MCF 10A (cell line): Measurements from ENCODE around the gene GPR157. TPM values are rescaled to one million over a fixed set of nuclear protein-coding genes. Genes with fewer than 3 reads are reported as not detected.

Experiments used
- BruUV-seq: library from RNA; stranded (reverse); fragments of 400-500 nt; replicated peaks from 2 replicates; lab custom pipeline; 2021; lab: Mats Ljungman, UMichigan
- CTCF ChIA-PET: fragments of 300-600 bp; sonication (Branson Sonifier 250); formaldehyde crosslinking; extraction: SDS; loops from one replicate; lab custom pipeline; 2021; ENCODE audit warnings: antibody characterized with exemption, inconsistent platforms; lab: Yijun Ruan, JAX
- POLR2A ChIA-PET: fragments of 300-600, 350-650 bp; sonication (Branson Sonifier 250); formaldehyde crosslinking; extraction: SDS; loops from one replicate; lab custom pipeline; 2020; ENCODE audit warnings: antibody characterized with exemption, inconsistent platforms; lab: Yijun Ruan, JAX
- DNase-seq: peaks from one replicate; pipeline ENCODE4 v3.0.0-alpha.2; 2018; ENCODE audit not compliant: unreplicated experiment
- H3K27ac Mint-ChIP-seq: one replicate; pipeline ENCODE4 v1.8.0; 2022; ENCODE audit warnings: mild to moderate bottlenecking, low read depth, mixed read lengths; ENCODE audit not compliant: unreplicated experiment
- H3K27me3 Mint-ChIP-seq: one replicate; pipeline ENCODE4 v1.8.0; 2022; ENCODE audit warnings: mixed read lengths; ENCODE audit not compliant: insufficient read depth, unreplicated experiment
- H3K36me3 Mint-ChIP-seq: one replicate; pipeline ENCODE4 v1.8.0; 2022; ENCODE audit warnings: mild to moderate bottlenecking, moderate library complexity, mixed read lengths; ENCODE audit not compliant: insufficient read depth, unreplicated experiment
- H3K4me1 Mint-ChIP-seq: one replicate; pipeline ENCODE4 v1.8.0; 2022; ENCODE audit warnings: mixed read lengths; ENCODE audit not compliant: insufficient read depth, unreplicated experiment
- H3K4me3 Mint-ChIP-seq: one replicate; pipeline ENCODE4 v1.8.0; 2022; ENCODE audit warnings: mild to moderate bottlenecking, moderate library complexity, mixed read lengths; ENCODE audit not compliant: unreplicated experiment
- H3K9me3 Mint-ChIP-seq: one replicate; pipeline ENCODE4 v1.8.0; 2022; ENCODE audit warnings: mixed read lengths; ENCODE audit not compliant: unreplicated experiment
- CTCF ChIP-seq: fragments of 200-600 bp; IDR thresholded peaks from one replicate; pipeline ENCODE4 v1.8.0; 2022; ENCODE audit warnings: antibody characterized with exemption, mild to moderate bottlenecking; ENCODE audit not compliant: unreplicated experiment
- intact Hi-C: fragments of 100-400 bp; cut with micrococcal nuclease; formaldehyde crosslinking; loops from 2 replicates; pipeline ENCODE4 v1.14.1; 2022
- total RNA-seq: library from RNA; stranded (reverse); gene quantifications from 2 replicates; pipeline ENCODE4 v1.2.3, GENCODE V29; 2022

GPR157 gene
- total RNA-seq, 1 experiment from 2014 or later: 8.1 TPM

GRCh38 chr1:9121496-9122409 lies 7.1 kb downstream of the GPR157 start:
- no peak for DNase-seq
- no TSS peak for BruUV-seq
- Mint-ChIP-seq H3K4me1 (no peaks in the 10 kb centered on the region), H3K9me3 (no peaks in the 10 kb centered on the region), H3K4me3 (no peak overlapping the region), H3K27me3 (no peaks in the 10 kb centered on the region), H3K36me3 (peaks cover 7% of the 10 kb centered on the region), H3K27ac (no peak overlapping the region)
- intact Hi-C loops: no loop called here
- POLR2A ChIA-PET: interaction anchor here (0.6 to 0.7 kb wide), 2 partner anchors 8 to 989 kb away, joined by 3 read pairs; no protein-coding TSS in a partner anchor
- CTCF ChIA-PET: interaction anchor here (0.5 to 2.4 kb wide), 5 partner anchors 11 to 656 kb away, joined by 3 to 17 read pairs (median 4); no protein-coding TSS in a partner anchor
- TF ChIP-seq CTCF: no peak

GRCh38 chr1:9120312-9120958 lies 8.5 kb downstream of the GPR157 start:
- no peak overlapping the region for H3K27ac Mint-ChIP-seq
- ChIA-PET CTCF (interaction anchor here (0.5 to 2.4 kb wide), 3 partner anchors 9 to 321 kb away, joined by 3 to 17 read pairs (median 4); no protein-coding TSS in a partner anchor), POLR2A (interaction anchor here (0.6 kb wide), 1 partner anchor 81 kb away, joined by 5 read pairs; no protein-coding TSS in a partner anchor)
- H3K9me3 Mint-ChIP-seq: no peaks in the 10 kb centered on the region
- BruUV-seq: no TSS peak
- TF ChIP-seq CTCF: no peak
- no peak for DNase-seq
- peaks cover 4% of the 10 kb centered on the region for H3K4me1 Mint-ChIP-seq
- H3K27me3 Mint-ChIP-seq: no peaks in the 10 kb centered on the region
- no peak overlapping the region for H3K4me3 Mint-ChIP-seq
- peaks cover 7% of the 10 kb centered on the region for H3K36me3 Mint-ChIP-seq
- intact Hi-C loops: no loop called here

GRCh38 chr1:9119745-9120144 lies 9.2 kb downstream of the GPR157 start:
- intact Hi-C loops: loop anchor here (10.0 kb wide), 1 partner anchor 165 kb away; no protein-coding TSS in a partner anchor
- H3K4me3 Mint-ChIP-seq: no peak overlapping the region
- H3K9me3 Mint-ChIP-seq: no peaks in the 10 kb centered on the region
- BruUV-seq: no TSS peak
- no peaks in the 10 kb centered on the region for H3K27me3 Mint-ChIP-seq
- no peak for DNase-seq
- ChIA-PET POLR2A (interaction anchor here (0.7 to 0.9 kb wide), 2 partner anchors 10 to 149 kb away, joined by 3 read pairs; no protein-coding TSS in a partner anchor), CTCF (interaction anchor here (0.6 to 2.4 kb wide), 2 partner anchors 9 to 322 kb away, joined by 4 to 17 read pairs; no protein-coding TSS in a partner anchor)
- peaks cover 10% of the 10 kb centered on the region for H3K4me1 Mint-ChIP-seq
- no peak for TF ChIP-seq CTCF
- H3K27ac Mint-ChIP-seq: no peak overlapping the region
- peaks cover 7% of the 10 kb centered on the region for H3K36me3 Mint-ChIP-seq
